Motor neuron (in vitro differentiated cells): ENCODE results near the gene ADK. TPM values are rescaled to one million over a fixed set of nuclear protein-coding genes. Genes with fewer than 3 reads are reported as not detected.
"Not testable (repeated sequence)": the region's sequence is repeated elsewhere in the genome, so short reads cannot be mapped to it uniquely, and the experiment has no call there.

Source experiments
- ATAC-seq, 8 experiments: fragments of 200-7000 bp; cut with Tn5 transposase; replicated peaks in 6 of 8; 2 replicates each; pipeline ENCODE4 v1.8.0; 2021; ENCODE audit warnings: mild to moderate bottlenecking in 8 of 8, moderate library complexity in 8 of 8
- H3K27ac ChIP-seq, 2 donors: fragments of 250-450 bp; sonication (Bioruptor Pico); 2 replicates each; pipeline ENCODE4 v1.9.0; 2021; ENCODE audit warnings: antibody characterized with exemption in 2 of 2, mild to moderate bottlenecking in 2 of 2, moderate library complexity in 1 of 2
- H3K4me1 ChIP-seq, 2 donors: fragments of 250-450 bp; sonication (Bioruptor Pico); replicated peaks in 1 of 2; 2 replicates each; pipeline ENCODE4 v1.6.1; 2021; ENCODE audit warnings: antibody characterized with exemption in 2 of 2, mild to moderate bottlenecking in 2 of 2, moderate library complexity in 1 of 2
- H3K4me3 ChIP-seq, 5 donors: fragments of 250-450 bp; sonication (Bioruptor Pico); 2 replicates each; pipeline ENCODE4 v1.9.0; 2021; ENCODE audit warnings: antibody characterized with exemption in 5 of 5, mild to moderate bottlenecking in 5 of 5, moderate library complexity in 4 of 5
- WGBS, 10 experiments: fragments of 450-650 bp; shearing (Covaris generic); methylation state at CpG; one replicate each; pipeline ENCODE4 v1.0.0; 2022; 5-methylcytosine and 5-hydroxymethylcytosine counted together
- in situ Hi-C, 9 experiments: fragments of 400-800 bp; cut with MboI; loops; one replicate each; pipeline ENCODE4 v1.15.0; 2021; ENCODE audit warnings: low sequenced_read_pairs in 9 of 9, low pct_unique_long_range_greater_than_20kb in 2 of 9; ENCODE audit not compliant: unreplicated experiment in 9 of 9
- total RNA-seq, 8 experiments: library from RNA; unstranded; fragments of 300-600 nt; gene quantifications; 2 replicates each; pipeline versions ENCODE4 v1.2.3 to v1.2.4, GENCODE V29; 2022

Gene ADK
- total RNA-seq, 8 experiments from 2014 or later: 22.9 to 46.8 (median 31.7) TPM

- ATAC-seq, H3K4me1 ChIP-seq, H3K4me3 ChIP-seq, H3K27ac ChIP-seq, in situ Hi-C loops: not testable (repeated sequence)
- 80 to 100% methylated on average over 1 of the region's 12 CpGs; no CpG with 5 or more reads in 8 of the 10 experiments for WGBS, 10 experiments
These were observed 422.5 kb downstream of the ADK start for GRCh38 chr10:74573497-74573896.

DNA sequence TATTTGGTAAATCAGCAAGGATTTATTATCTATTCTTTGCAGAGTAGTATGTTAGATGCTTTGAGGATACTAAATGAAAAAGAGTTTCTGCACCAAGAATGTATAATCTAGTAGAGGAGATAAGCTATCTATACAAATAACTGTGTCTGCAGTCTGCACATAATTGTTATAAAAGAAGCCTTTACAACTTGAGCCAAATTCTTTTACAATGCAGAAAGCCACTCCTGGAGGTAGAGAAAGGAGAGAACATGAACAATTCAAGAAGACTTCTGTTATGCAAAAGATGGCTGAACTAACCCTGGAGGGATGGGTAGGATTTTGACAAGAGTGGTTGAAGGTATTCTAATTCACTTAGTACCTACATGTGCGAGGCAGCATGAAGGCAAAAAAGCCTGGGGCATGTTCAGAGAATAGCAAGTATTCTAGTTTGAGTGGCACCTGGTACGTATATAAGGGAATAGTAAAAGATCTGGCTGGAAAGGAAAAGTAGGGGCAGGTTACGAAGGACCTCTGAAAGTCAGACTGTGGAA is 424.2 kb downstream of the ADK start:
- H3K27ac ChIP-seq: no peak overlapping the region
- ATAC-seq: peak in 1 of 8 experiments; percentile 53
- in situ Hi-C loops: no loop called here
- 0 to 100% (median 71%) methylated on average over 1 to 3 of the region's 3 CpGs; no CpG with 5 or more reads in 1 of the 10 experiments for WGBS, 10 experiments
- no peaks in the 10 kb centered on the region for H3K4me1 ChIP-seq
- H3K4me3 ChIP-seq: no peak overlapping the region

DNA sequence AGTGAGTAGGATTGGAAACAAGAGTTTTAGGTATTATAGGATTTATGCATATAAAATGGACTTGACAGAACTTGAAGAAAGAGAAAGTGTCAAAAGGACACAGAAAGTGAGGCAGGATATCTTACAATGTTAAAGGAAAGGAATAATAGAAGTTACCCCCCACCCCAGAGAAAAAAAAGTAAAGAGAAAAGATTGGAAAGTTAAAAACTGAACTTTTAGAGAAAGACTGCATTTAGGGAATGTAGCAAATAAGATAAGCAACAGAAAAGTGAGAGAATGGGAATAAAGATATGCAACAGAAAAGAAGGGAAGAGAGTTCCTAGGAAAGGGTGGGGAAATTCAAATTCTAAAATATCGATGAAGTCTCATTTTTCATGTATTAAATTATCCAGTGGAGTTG is 424.9 kb downstream of the ADK start:
- no peaks in the 10 kb centered on the region for H3K4me1 ChIP-seq
- 17 to 100% (median 93%) methylated on average over 1 of the region's 1 CpG; no CpG with 5 or more reads in 1 of the 10 experiments for whole genome bisulfite sequencing, 10 experiments
- in situ Hi-C loops: no loop called here
- no peak for ATAC-seq
- no peak overlapping the region for H3K4me3 ChIP-seq
- H3K27ac ChIP-seq: no peak overlapping the region

- Histone ChIP-seq H3K4me3 (no peak overlapping the region), H3K4me1 (no peaks in the 10 kb centered on the region), H3K27ac (no peak overlapping the region)
- in situ Hi-C loops: no loop called here
- WGBS, 10 experiments: 79 to 100% (median 95%) methylated on average over 1 to 3 of the region's 3 CpGs
- no peak for ATAC-seq
These were observed 425.6 kb downstream of the ADK start for GRCh38 chr10:74576586-74576985.

DNA sequence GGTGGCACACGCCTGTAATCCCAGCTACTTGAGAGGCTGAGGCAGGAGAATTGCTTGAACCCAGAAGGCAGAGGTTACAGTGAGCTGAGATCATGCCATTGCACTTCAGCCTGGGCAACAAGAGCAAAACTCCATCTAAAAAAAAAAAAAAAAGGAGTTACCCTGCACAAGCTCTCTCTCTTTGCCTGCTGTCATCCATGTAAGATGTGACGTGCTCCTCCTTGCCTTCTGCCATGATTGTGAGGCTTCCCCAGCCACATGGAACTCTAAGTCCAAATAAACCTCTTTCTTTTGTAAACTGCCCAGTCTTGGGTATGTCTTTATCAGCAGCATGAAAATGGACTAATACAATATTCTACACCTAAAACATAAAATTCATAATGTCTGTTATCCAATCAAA is 429.4 kb downstream of the ADK start:
- H3K27ac ChIP-seq, H3K4me3 ChIP-seq, H3K4me1 ChIP-seq, in situ Hi-C loops, ATAC-seq: not testable (repeated sequence)
- WGBS, 10 experiments: 80 to 100% (median 93%) methylated on average over 1 of the region's 2 CpGs; no CpG with 5 or more reads in 6 of the 10 experiments

DNA sequence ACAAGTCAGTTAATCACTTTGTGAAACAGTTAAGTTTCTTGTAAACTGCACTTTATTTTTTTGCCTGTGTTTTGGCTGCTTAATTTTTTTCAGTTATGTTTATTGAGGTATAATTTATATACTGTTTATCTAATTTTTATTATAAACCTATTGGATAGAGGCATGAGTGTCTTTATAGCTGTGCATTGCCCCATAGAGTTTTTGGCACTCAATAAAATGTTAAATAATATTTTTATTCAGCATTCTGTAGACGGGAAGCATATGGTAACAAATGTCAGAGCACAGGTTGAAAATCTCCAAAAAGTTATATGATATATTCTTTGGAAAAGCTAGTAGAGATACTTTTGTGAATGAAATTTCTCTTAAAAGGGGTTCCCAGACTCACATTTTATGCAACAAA is 431.5 kb downstream of the ADK start:
- in situ Hi-C loops: no loop called here
- 20 to 100% (median 92%) methylated on average over 1 of the region's 1 CpG; no CpG with 5 or more reads in 1 of the 10 experiments for WGBS, 10 experiments
- no peak for ATAC-seq
- H3K27ac ChIP-seq: no peak overlapping the region
- peaks cover 13 to 17% of the 10 kb centered on the region in 2 donors for H3K4me1 ChIP-seq
- H3K4me3 ChIP-seq: no peak overlapping the region

GRCh38 chr10:74585231-74586087 is 434.4 kb downstream of the ADK start:
- in situ Hi-C loops: no loop called here
- Histone ChIP-seq H3K4me3 (no peak overlapping the region), H3K27ac (peak overlapping the region in 1 of 2 donors; percentile 0), H3K4me1 (peaks cover 30 to 40% of the 10 kb centered on the region in 2 donors)
- ATAC-seq: peak in 6 of 8 experiments; percentile 8 to 75 (median 28)
- WGBS, 10 experiments: 3 to 41% (median 24%) methylated on average over 4 to 8 of the region's 8 CpGs; no CpG with 5 or more reads in 1 of the 10 experiments

- Histone ChIP-seq H3K4me1 (peaks cover 31 to 46% of the 10 kb centered on the region in 2 donors), H3K27ac (no peak overlapping the region), H3K4me3 (no peak overlapping the region)
- peak in 1 of 8 experiments; percentile 17 for ATAC-seq
- in situ Hi-C loops: no loop called here
- WGBS, 10 experiments: 0 to 29% (median 0%) methylated on average over 1 of the region's 1 CpG; no CpG with 5 or more reads in 3 of the 10 experiments
These were observed 435.1 kb downstream of the ADK start for GRCh38 chr10:74586088-74586585.

GRCh38 chr10:74587109-74587854 is 436.3 kb downstream of the ADK start:
- peaks cover 31 to 50% of the 10 kb centered on the region in 2 donors for H3K4me1 ChIP-seq
- in situ Hi-C loops: no loop called here
- no peak for ATAC-seq
- H3K4me3 ChIP-seq: no peak overlapping the region
- 58 to 100% (median 85%) methylated on average over 2 to 3 of the region's 3 CpGs; no CpG with 5 or more reads in 1 of the 10 experiments for WGBS, 10 experiments
- H3K27ac ChIP-seq: no peak overlapping the region

DNA sequence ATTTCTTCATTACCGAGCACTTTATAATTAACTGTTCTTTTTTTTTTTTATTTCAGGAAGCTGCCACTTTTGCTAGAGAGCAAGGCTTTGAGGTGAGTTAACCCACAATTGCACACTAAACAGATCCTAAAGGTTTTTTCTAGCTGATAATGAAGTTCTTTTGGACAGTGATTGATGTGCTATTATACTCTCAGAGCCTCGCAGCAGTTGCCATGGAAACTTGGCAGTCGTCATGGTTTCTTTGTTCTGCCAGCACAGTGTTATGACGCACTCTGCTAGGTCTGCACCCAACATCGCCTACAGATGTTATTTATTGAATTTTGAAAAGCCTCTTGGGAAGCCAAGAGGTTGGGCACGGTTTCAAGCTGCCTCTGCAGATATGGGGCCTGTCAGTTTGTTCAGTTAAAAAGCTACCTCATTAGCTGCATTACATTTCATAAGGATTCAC is 438.2 kb downstream of the ADK start:
- in situ Hi-C loops: no loop called here
- peak; percentile 87 to 99 (median 98) for ATAC-seq
- peak overlapping the region in 1 of 2 donors; percentile 64 for H3K27ac ChIP-seq
- H3K4me3 ChIP-seq: no peak overlapping the region
- peaks cover 31 to 50% of the 10 kb centered on the region in 2 donors for H3K4me1 ChIP-seq
- 0 to 36% (median 4%) methylated on average over 1 to 5 of the region's 6 CpGs for WGBS, 10 experiments

GRCh38 chr10:74589851-74590250 is 438.8 kb downstream of the ADK start:
- WGBS, 10 experiments: 14 to 100% (median 80%) methylated on average over 1 to 2 of the region's 2 CpGs; no CpG with 5 or more reads in 1 of the 10 experiments
- Histone ChIP-seq H3K27ac (peak overlapping the region in 1 of 2 donors; percentile 64), H3K4me1 (peaks cover 31 to 50% of the 10 kb centered on the region in 2 donors), H3K4me3 (no peak overlapping the region)
- ATAC-seq: no peak
- in situ Hi-C loops: no loop called here

DNA sequence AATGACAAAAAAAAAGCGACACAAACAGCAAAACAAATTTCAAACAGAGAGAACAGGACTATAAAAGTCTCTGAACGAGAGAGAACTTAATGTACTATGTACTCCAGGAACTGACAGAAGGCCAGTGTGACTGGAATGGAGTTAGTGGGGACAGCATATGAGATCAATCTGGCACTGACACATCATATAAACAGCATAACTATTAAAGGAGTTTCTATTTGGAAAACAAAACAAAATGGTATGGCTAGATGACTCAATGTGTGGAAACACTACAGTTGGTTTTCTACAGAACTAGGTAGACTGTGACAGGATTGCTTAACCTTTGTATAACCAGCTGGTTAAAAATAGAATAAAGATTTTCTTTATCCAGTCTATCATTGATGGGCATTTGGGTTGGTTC is 442.4 kb downstream of the ADK start:
- ATAC-seq: no peak
- WGBS, 10 experiments: 8 to 100% (median 90%) methylated on average over 1 to 2 of the region's 2 CpGs; no CpG with 5 or more reads in 2 of the 10 experiments

More for the DNA sequence above, 442.4 kb downstream of the ADK start:
- Histone ChIP-seq H3K27ac (no peak overlapping the region), H3K4me1 (peaks cover 15 to 27% of the 10 kb centered on the region in 2 donors), H3K4me3 (no peak overlapping the region)
- in situ Hi-C loops: no loop called here
